ENCODE data around the gene LRIT2.

GRCh38 chr10:84244651-84245270, 19.4 kb upstream of the LRIT2 start, which contains the start of gene RGR:
- TF ChIP-seq CTCF (IDR thresholded peaks at IDR 0.05) (no peak), EZH2 (IDR thresholded peaks at IDR 0.05) (no peak), EZH2phosphoT487 (IDR thresholded peaks at IDR 0.05) (peak; percentile 61)

Data from neural progenitor cell (in vitro differentiated cells).